ENCODE results near the gene MYOZ3. TPM values are rescaled to one million over a fixed set of nuclear protein-coding genes. Genes with fewer than 3 reads are reported as not detected.
A peak's percentile ranks its signal among the peaks of the same experiment; 100 is the strongest.

Gene MYOZ3
- total and polyA plus RNA-seq, 7 donors = 0.16 to 0.92 (median 0.55) TPM; not detected in 2

- 79 to 85% methylated on average over 6 of the region's 6 CpGs for WGBS, 2 donors
- DNase-seq = no peak
- Histone ChIP-seq H3K4me1 (no peaks in the 10 kb centered on the region), H3K27ac (no peak overlapping the region), H3K9me3 (no peaks in the 10 kb centered on the region), H3K27me3 (no peaks in the 10 kb centered on the region), H3K36me3 (peaks cover 29 to 67% (median 48%) of the 10 kb centered on the region in 4 donors), H3K4me3 (no peak overlapping the region)
- intact Hi-C loops (cut with DNase I) = no loop called here
- TF ChIP-seq EP300 (IDR thresholded peaks at IDR 0.05) = no peak
- TF ChIP-seq POLR2A (IDR thresholded peaks at IDR 0.05) = no peak
- TF ChIP-seq POLR2AphosphoS5 (IDR thresholded peaks at IDR 0.05) = no peak
- no peak for TF ChIP-seq CTCF (IDR thresholded peaks at IDR 0.05)
These were observed 29.7 kb downstream of the MYOZ3 start for GRCh38 chr5:150690760-150691159.

GRCh38 chr5:150692276-150692675, 31.2 kb downstream of the MYOZ3 start:
- 91 to 92% methylated on average over 3 of the region's 3 CpGs for WGBS, 2 donors
- no peak overlapping the region for H3K27ac ChIP-seq
- H3K4me1 ChIP-seq = no peaks in the 10 kb centered on the region
- no peak overlapping the region for H3K4me3 ChIP-seq
- no peaks in the 10 kb centered on the region for H3K9me3 ChIP-seq
- peaks cover 42 to 83% (median 63%) of the 10 kb centered on the region in 4 donors for H3K36me3 ChIP-seq
- TF ChIP-seq CTCF (IDR thresholded peaks at IDR 0.05) (no peak), POLR2AphosphoS5 (IDR thresholded peaks at IDR 0.05) (no peak), EP300 (IDR thresholded peaks at IDR 0.05) (no peak), POLR2A (IDR thresholded peaks at IDR 0.05) (no peak)
- intact Hi-C loops (cut with DNase I) = no loop called here
- no peaks in the 10 kb centered on the region for H3K27me3 ChIP-seq
- DNase-seq = no peak

- DNase-seq = no peak
- intact Hi-C loops (cut with DNase I) = loop anchor here (5.0 kb wide), 1 partner anchor 132 kb away; no protein-coding TSS in a partner anchor
- H3K27ac ChIP-seq = no peak overlapping the region
- no peaks in the 10 kb centered on the region for H3K9me3 ChIP-seq
- no peak for TF ChIP-seq POLR2A (IDR thresholded peaks at IDR 0.05)
- no peak for TF ChIP-seq EP300 (IDR thresholded peaks at IDR 0.05)
- no peak for TF ChIP-seq POLR2AphosphoS5 (IDR thresholded peaks at IDR 0.05)
- TF ChIP-seq CTCF (IDR thresholded peaks at IDR 0.05) = no peak
- H3K36me3 ChIP-seq = peaks cover 54 to 93% (median 76%) of the 10 kb centered on the region in 4 donors
- peaks cover 0 to 11% (median 8%) of the 10 kb centered on the region in 4 donors for H3K4me1 ChIP-seq
- WGBS, 2 donors = 89 to 93% methylated on average over 3 of the region's 3 CpGs
- no peak overlapping the region for H3K4me3 ChIP-seq
- H3K27me3 ChIP-seq = no peaks in the 10 kb centered on the region
These were observed 33.6 kb downstream of the MYOZ3 start for GRCh38 chr5:150694612-150695011.

- Histone ChIP-seq H3K36me3 (peaks cover 26 to 42% (median 33%) of the 10 kb centered on the region in 4 donors), H3K27ac (peak overlapping the region; percentile 94 to 98 (median 96)), H3K4me3 (peak overlapping the region; percentile 75 to 96 (median 92)), H3K4me1 (peaks cover 0 to 22% (median 16%) of the 10 kb centered on the region in 4 donors), H3K9me3 (no peaks in the 10 kb centered on the region), H3K27me3 (no peaks in the 10 kb centered on the region)
- no peak for TF ChIP-seq CTCF (IDR thresholded peaks at IDR 0.05)
- TF ChIP-seq EP300 (IDR thresholded peaks at IDR 0.05) = no peak
- TF ChIP-seq POLR2AphosphoS5 (IDR thresholded peaks at IDR 0.05) = no peak
- no peak for TF ChIP-seq POLR2A (IDR thresholded peaks at IDR 0.05)
- WGBS, 2 donors = 2 to 4% methylated on average over 15 of the region's 15 CpGs
- intact Hi-C loops (cut with DNase I) = loop anchor here (2.0 to 5.0 kb wide), 4 partner anchors 43 to 147 kb away; partner anchors contain the start of genes DCTN4, IRGM and SMIM3
- DNase-seq = no peak
These were observed 39.2 kb downstream of the MYOZ3 start for GRCh38 chr5:150700246-150700593.

Measured in sigmoid colon (tissue), 7 donors.